Medulla oblongata (tissue), 1 donor: ENCODE results near the gene LSMEM2.
A peak's percentile ranks its signal among the peaks of the same experiment; 100 is the strongest.
"Not testable (repeated sequence)": the region's sequence is repeated elsewhere in the genome, so short reads cannot be mapped to it uniquely, and the experiment has no call there.

Experiments used
- DNase-seq: peaks from one replicate; pipeline ENCODE4 v3.0.0-alpha.2; 2015; ENCODE audit errors: extremely low spot score

LSMEM2 gene

GRCh38 chr3:50278880-50279224 is at the start of gene LSMEM2:
Gene LSMEM2 (plus strand): TSS chr3:50279087. CDS start chr3:50279114, 27 bp downstream.
- DNase-seq: peak; percentile 71

GRCh38 chr3:50229490-50229889 is 49.4 kb upstream of the LSMEM2 start:
- no peak for DNase-seq

- DNase-seq: peak; percentile 47
These were observed 48.6 kb upstream of the LSMEM2 start for GRCh38 chr3:50230104-50230793.

GRCh38 chr3:50230794-50231125 is 48.1 kb upstream of the LSMEM2 start:
- DNase-seq: no peak

GRCh38 chr3:50231581-50231980 is 47.3 kb upstream of the LSMEM2 start:
- no peak for DNase-seq

- no peak for DNase-seq
These were observed 46.6 kb upstream of the LSMEM2 start for GRCh38 chr3:50232303-50232702.

GRCh38 chr3:50233176-50233575 is 45.7 kb upstream of the LSMEM2 start:
- DNase-seq: no peak

GRCh38 chr3:50235716-50236483 is 43.0 kb upstream of the LSMEM2 start, which contains the start of gene GNAI2:
Gene GNAI2 (plus strand): TSS chr3:50236204. CDS start chr3:50236336, 132 bp downstream.
- peak; percentile 100 for DNase-seq

GRCh38 chr3:50236484-50237132 is 42.3 kb upstream of the LSMEM2 start:
- no peak for DNase-seq

- DNase-seq: no peak
These were observed 41.7 kb upstream of the LSMEM2 start for GRCh38 chr3:50237133-50237651.

GRCh38 chr3:50237754-50238548 is 40.9 kb upstream of the LSMEM2 start:
- DNase-seq: peak; percentile 80

GRCh38 chr3:50238549-50239026 is 40.3 kb upstream of the LSMEM2 start:
- peak; percentile 85 for DNase-seq

- no peak for DNase-seq
These were observed 39.2 kb upstream of the LSMEM2 start for GRCh38 chr3:50239649-50240048.

- DNase-seq: no peak
These were observed 37.7 kb upstream of the LSMEM2 start for GRCh38 chr3:50241163-50241562.

- DNase-seq: no peak
These were observed 37.0 kb upstream of the LSMEM2 start for GRCh38 chr3:50241713-50242380.

GRCh38 chr3:50242381-50242770 is 36.5 kb upstream of the LSMEM2 start:
- DNase-seq: no peak

- peak; percentile 82 for DNase-seq
These were observed 35.9 kb upstream of the LSMEM2 start for GRCh38 chr3:50242851-50243542.

GRCh38 chr3:50243543-50243895 is 35.4 kb upstream of the LSMEM2 start:
- DNase-seq: no peak

GRCh38 chr3:50244813-50245212 is 34.1 kb upstream of the LSMEM2 start:
- not testable (repeated sequence) for DNase-seq

- no peak for DNase-seq
These were observed 33.6 kb upstream of the LSMEM2 start for GRCh38 chr3:50245251-50245745.
